COR-L47 (cell line): ENCODE measurements around the gene COL18A1.
A peak's percentile ranks its signal among the peaks of the same experiment; 100 is the strongest.
"Not testable (repeated sequence)": the region's sequence is repeated elsewhere in the genome, so short reads cannot be mapped to it uniquely, and the experiment has no call there.

Source experiments
- DNase-seq: peaks from one replicate; lab custom pipeline; 2025; lab: John Stamatoyannopoulos, UW

The COL18A1 gene

GRCh38 chr21:45494851-45495680, 90.1 kb downstream of the COL18A1 start:
- no peak for DNase-seq

GRCh38 chr21:45496151-45496967, 91.4 kb downstream of the COL18A1 start:
- DNase-seq: no peak

GRCh38 chr21:45496968-45497845, 92.2 kb downstream of the COL18A1 start:
- DNase-seq: no peak

GRCh38 chr21:45497846-45498645, 93.1 kb downstream of the COL18A1 start:
- no peak for DNase-seq

GRCh38 chr21:45498646-45499000, 93.7 kb downstream of the COL18A1 start:
- no peak for DNase-seq

- no peak for DNase-seq
Measured at GRCh38 chr21:45499201-45499750, 94.3 kb downstream of the COL18A1 start.

- no peak for DNase-seq
Measured at GRCh38 chr21:45499970-45500577, 95.1 kb downstream of the COL18A1 start.

GRCh38 chr21:45501081-45502005, 96.4 kb downstream of the COL18A1 start:
- not testable (repeated sequence) for DNase-seq

GRCh38 chr21:45502006-45502345, 97.0 kb downstream of the COL18A1 start:
- no peak for DNase-seq

- DNase-seq: no peak
Measured at GRCh38 chr21:45502600-45502999, 97.6 kb downstream of the COL18A1 start.

GRCh38 chr21:45503226-45503625, 98.3 kb downstream of the COL18A1 start:
- DNase-seq: not testable (repeated sequence)

- no peak for DNase-seq
Measured at GRCh38 chr21:45504021-45504515, 99.1 kb downstream of the COL18A1 start.

- DNase-seq: no peak
Measured at GRCh38 chr21:45504516-45505415, 99.8 kb downstream of the COL18A1 start.

GRCh38 chr21:45505416-45506021, 100.6 kb downstream of the COL18A1 start:
- peak; percentile 87 for DNase-seq

GRCh38 chr21:45506241-45506817, 101.4 kb downstream of the COL18A1 start:
- DNase-seq: no peak

- DNase-seq: peak; percentile 65
Measured at GRCh38 chr21:45506836-45507522, 102.0 kb downstream of the COL18A1 start.

GRCh38 chr21:45507523-45507875, 102.5 kb downstream of the COL18A1 start:
- DNase-seq: peak; percentile 38
